Endothelial cell of umbilical vein (primary cell): ENCODE results near the gene XPNPEP1. TPM values are rescaled to one million over a fixed set of nuclear protein-coding genes. Genes with fewer than 3 reads are reported as not detected.

Experiments used
- BruUV-seq: library from RNA; stranded (reverse); fragments of 400-500 nt; replicated peaks from 2 replicates; lab custom pipeline; 2021; lab: Mats Ljungman, UMichigan
- CTCF ChIA-PET: fragments of 300-600, 350-600 bp; sonication (Branson Sonifier 250); formaldehyde crosslinking; loops from one replicate; lab custom pipeline; 2021; ENCODE audit warnings: antibody characterized with exemption, inconsistent platforms; lab: Charles Lee
- POLR2A ChIA-PET: fragments of 300-600, 350-600 bp; sonication (Branson Sonifier 250); formaldehyde crosslinking; loops from one replicate; lab custom pipeline; 2021; ENCODE audit warnings: antibody characterized with exemption, inconsistent platforms; lab: Charles Lee
- DNase-seq: peaks from one replicate; pipeline ENCODE4 v3.0.0-alpha.2; 2011; ENCODE audit warnings: low read depth, low spot score
- FAIRE-seq: peaks from 2 replicates; lab custom pipeline; 2011; peaks lifted over from hg19 to GRCh38; lab: Jason Lieb, UNC
- H2AFZ ChIP-seq: 2 replicates; pipeline ENCODE4 v1.6.0; 2012; ENCODE audit warnings: low read depth, low read length, control low read depth, inconsistent platforms
- H3K27ac ChIP-seq: 2 replicates; pipeline ENCODE4 v1.5.1; 2011; ENCODE audit warnings: low read depth, mild to moderate bottlenecking, control low read depth, low read length, moderate library complexity; ENCODE audit not compliant: insufficient read depth
- H3K27me3 ChIP-seq, 2 experiments: 2 replicates each; pipeline versions ENCODE4 v1.6.0 to v1.6.1; 2011; ENCODE audit warnings: low read length in 2 of 2, mixed read lengths in 1 of 2; ENCODE audit not compliant: control insufficient read depth in 2 of 2, insufficient read depth in 2 of 2
- H3K36me3 ChIP-seq, 2 experiments: 2 replicates in 1 of 2; 3 replicates in 1 of 2; pipeline ENCODE4 v1.5.1; 2011; ENCODE audit warnings: low read length in 2 of 2, mild to moderate bottlenecking in 1 of 2, moderate library complexity in 1 of 2; ENCODE audit not compliant: control insufficient read depth in 2 of 2, insufficient read depth in 2 of 2; ENCODE audit errors: extremely low read depth in 1 of 2
- H3K4me1 ChIP-seq: 3 replicates; pipeline ENCODE4 v1.5.1; 2011; ENCODE audit warnings: mild to moderate bottlenecking, low read length; ENCODE audit not compliant: control insufficient read depth, insufficient read depth; ENCODE audit errors: extremely low read depth
- H3K4me2 ChIP-seq: 2 replicates; pipeline ENCODE4 v1.6.1; 2011; ENCODE audit warnings: low read length, control low read depth, mixed read lengths; ENCODE audit not compliant: insufficient read depth
- H3K4me3 ChIP-seq, 3 experiments: fragments of 200-600 bp in 1 of 3; sonication (generic), shearing (Covaris generic) in 1 of 3; replicated peaks in 1 of 3; 2 replicates each; pipeline ENCODE4 v1.5.1; 2011 to 2016; ENCODE audit warnings: control low read depth in 3 of 3, low read length in 3 of 3, mild to moderate bottlenecking in 2 of 3, inconsistent platforms in 1 of 3, low read depth in 1 of 3, moderate library complexity in 1 of 3; ENCODE audit not compliant: insufficient read depth in 1 of 3
- H3K79me2 ChIP-seq: 2 replicates; pipeline ENCODE4 v1.6.0; 2012; ENCODE audit warnings: low read length, inconsistent platforms; ENCODE audit not compliant: control insufficient read depth, insufficient read depth
- H3K9ac ChIP-seq: replicated peaks from 2 replicates; pipeline ENCODE3; 2011; ENCODE audit warnings: low read length, control low read depth; ENCODE audit not compliant: insufficient read depth; ENCODE audit errors: extremely low read depth
- H3K9me1 ChIP-seq: replicated peaks from 3 replicates; pipeline ENCODE4 v1.6.0; 2011; ENCODE audit warnings: mild to moderate bottlenecking, low read length; ENCODE audit not compliant: control insufficient read depth, insufficient read depth; ENCODE audit errors: extremely low read depth
- H3K9me3 ChIP-seq: replicated peaks from 2 replicates; pipeline ENCODE4 v1.5.1; 2012; ENCODE audit warnings: low read length, inconsistent platforms; ENCODE audit not compliant: control insufficient read depth, insufficient read depth
- H4K20me1 ChIP-seq: replicated peaks from 2 replicates; pipeline ENCODE3; 2011; ENCODE audit warnings: mild to moderate bottlenecking, low read length; ENCODE audit not compliant: control insufficient read depth, insufficient read depth; ENCODE audit errors: extremely low read depth
- CTCF ChIP-seq, 2 donors: IDR thresholded peaks; 1 replicate in 1 of 2; 2 replicates in 1 of 2; pipeline ENCODE4 v1.5.1; 2011; ENCODE audit warnings: low read length in 2 of 2, mild to moderate bottlenecking in 2 of 2, moderate library complexity in 2 of 2, control low read depth in 1 of 2, inconsistent platforms in 1 of 2, low read depth in 1 of 2; ENCODE audit not compliant: insufficient read depth in 1 of 2; ENCODE audit errors: extremely low read depth in 1 of 2
- EZH2 ChIP-seq: IDR thresholded peaks from 2 replicates; pipeline ENCODE4 v1.6.1; 2012; ENCODE audit warnings: borderline replicate concordance, low read depth, mild to moderate bottlenecking, moderate library complexity, low read length, inconsistent platforms; ENCODE audit not compliant: severe bottlenecking
- FOS ChIP-seq: IDR thresholded peaks from 2 replicates; pipeline ENCODE4 v1.6.1; 2011; ENCODE audit warnings: mild to moderate bottlenecking, low read length, moderate library complexity, borderline replicate concordance; ENCODE audit not compliant: insufficient read depth
- GATA2 ChIP-seq: IDR thresholded peaks from 2 replicates; pipeline ENCODE4 v1.7.0; 2011; ENCODE audit warnings: low read depth, mild to moderate bottlenecking, moderate library complexity, mixed read lengths, low read length; ENCODE audit not compliant: insufficient read length, insufficient read depth
- JUN ChIP-seq: IDR thresholded peaks from 2 replicates; pipeline ENCODE4 v1.6.1; 2011; ENCODE audit warnings: borderline replicate concordance, low read depth; ENCODE audit not compliant: insufficient read length, insufficient read depth
- MAX ChIP-seq: IDR thresholded peaks from 2 replicates; pipeline ENCODE4 v1.6.1; 2011; ENCODE audit not compliant: insufficient read depth, insufficient read length
- MYC ChIP-seq: IDR thresholded peaks from one replicate; pipeline ENCODE4 v1.6.1; 2011; ENCODE audit warnings: mild to moderate bottlenecking, low read depth, low read length
- POLR2A ChIP-seq: IDR thresholded peaks from 2 replicates; pipeline ENCODE4 v1.6.1; 2012; ENCODE audit warnings: low read depth, mild to moderate bottlenecking, control low read depth, low read length
- POLR2AphosphoS5 ChIP-seq: IDR thresholded peaks from 2 replicates; pipeline ENCODE4 v1.6.1; 2012; ENCODE audit warnings: low read depth, mild to moderate bottlenecking, control low read depth, low read length, moderate library complexity; ENCODE audit not compliant: insufficient read depth
- dilution Hi-C: fragments of 300-500 bp; cut with MboI; formaldehyde crosslinking; loops from one replicate; pipeline ENCODE4 v1.15.0; 2019; ENCODE audit warnings: low sequenced_read_pairs; ENCODE audit not compliant: extremely low pct_ligation_motif_present
- intact Hi-C: fragments of 100-400 bp; cut with micrococcal nuclease; formaldehyde crosslinking; loops from one replicate; pipeline ENCODE4 v1.10.0; 2022
- polyA plus RNA-seq, 4 experiments: library from polyadenylated mRNA; depleted of rRNA in 3 of 4; stranded (reverse) in 3 of 4; unstranded in 1 of 4; fragments of >200 nt; gene quantifications; 2 replicates each; pipeline versions ENCODE4 v1.2.1 to v1.2.3, GENCODE V29; 2011 to 2012; ENCODE audit warnings: missing spikeins in 1 of 4
- total RNA-seq: library from RNA; stranded (reverse); gene quantifications from 2 replicates; pipeline ENCODE4 v1.2.3, GENCODE V29; 2021

XPNPEP1 gene
- total and polyA plus RNA-seq, 2 donors (not counting 3 experiments of a cell fraction or from before 2014, with no cell fraction given): 81.1 to 245 TPM

- no peak overlapping the region for H3K9ac ChIP-seq
- no peak overlapping the region for H2AFZ ChIP-seq
- no peaks in the 10 kb centered on the region for H3K36me3 ChIP-seq
- no TSS peak for BruUV-seq
- no peaks in the 10 kb centered on the region for H3K9me1 ChIP-seq
- no peak overlapping the region for H3K4me3 ChIP-seq
- FAIRE-seq (no peak), DNase-seq (peak; percentile 31)
- CTCF ChIA-PET: interaction anchor here (0.6 to 2.4 kb wide), 3 partner anchors 8 to 44 kb away, joined by 3 to 10 read pairs (median 4); no protein-coding TSS in a partner anchor
- H3K4me1 ChIP-seq: no peaks in the 10 kb centered on the region
- no peaks in the 10 kb centered on the region for H3K9me3 ChIP-seq
- H3K79me2 ChIP-seq: no peaks in the 10 kb centered on the region
- intact Hi-C loops: no loop called here
- no peak overlapping the region for H3K4me2 ChIP-seq
- H3K27me3 ChIP-seq: peaks cover 0 to 2% of the 10 kb centered on the region in 2 experiments
- POLR2A ChIA-PET: no interaction called here
- TF ChIP-seq POLR2AphosphoS5 (no peak), EZH2 (no peak), JUN (no peak), MAX (no peak), MYC (no peak), POLR2A (no peak), CTCF (IDR thresholded peaks at IDR 0.05; ENCODE audit: extremely low read depth in 1 of 2, insufficient read depth in 1 of 2, low read depth in 1 of 2, low read length in 2 of 2) (no peak), FOS (no peak), GATA2 (no peak)
- no peak overlapping the region for H3K27ac ChIP-seq
- no peaks in the 10 kb centered on the region for H4K20me1 ChIP-seq
- dilution Hi-C loops: no loop called here
Measured at GRCh38 chr10:109947111-109947920, 24.0 kb upstream of the XPNPEP1 start.
